GM23338 (cell line): Measurements from ENCODE around the gene PRM3. TPM values are rescaled to one million over a fixed set of nuclear protein-coding genes. Genes with fewer than 3 reads are reported as not detected.

Source experiments
- ATAC-seq: fragments of 200-7000 bp; cut with Tn5 transposase; 3 replicates; pipeline ENCODE4 v1.9.1; 2020
- DNase-seq: peaks from one replicate; pipeline ENCODE4 v3.0.0-alpha.2; 2015; ENCODE audit warnings: low spot score
- H2AFZ ChIP-seq: fragments of 200-600 bp; sonication (generic); 2 replicates; pipeline ENCODE4 v1.8.0; 2016; ENCODE audit warnings: antibody characterized with exemption, mild to moderate bottlenecking, moderate library complexity
- H3F3A ChIP-seq: fragments of 200-600 bp; sonication (generic); replicated peaks from 2 replicates; pipeline ENCODE4 v1.8.0; 2017; ENCODE audit warnings: antibody characterized with exemption, mixed run types, low read depth
- H3K27ac ChIP-seq: fragments of 200-600 bp; sonication (generic); 2 replicates; pipeline ENCODE4 v1.6.1; 2016; ENCODE audit warnings: low read depth
- H3K27me3 ChIP-seq: fragments of 200-600 bp; sonication (generic); 2 replicates; pipeline ENCODE4 v1.8.0; 2016; ENCODE audit warnings: mild to moderate bottlenecking, mixed run types, moderate library complexity; ENCODE audit not compliant: insufficient read depth
- H3K36me3 ChIP-seq: fragments of 200-600 bp; sonication (generic); 2 replicates; pipeline ENCODE4 v1.8.0; 2016; ENCODE audit warnings: mild to moderate bottlenecking; ENCODE audit not compliant: insufficient read depth
- H3K4me1 ChIP-seq: fragments of 200-600 bp; sonication (generic); 2 replicates; pipeline ENCODE4 v1.8.0; 2016; ENCODE audit warnings: mild to moderate bottlenecking, moderate library complexity; ENCODE audit not compliant: insufficient read depth
- H3K4me2 ChIP-seq: fragments of 200-600 bp; sonication (generic); 2 replicates; pipeline ENCODE4 v1.7.1; 2017; ENCODE audit warnings: mixed run types
- H3K4me3 ChIP-seq: fragments of 200-600 bp; sonication (generic); 2 replicates; pipeline ENCODE4 v1.6.1; 2016; ENCODE audit warnings: mixed run types
- H3K79me2 ChIP-seq: fragments of 200-600 bp; sonication (generic); replicated peaks from 2 replicates; pipeline ENCODE4 v1.8.0; 2017; ENCODE audit warnings: mild to moderate bottlenecking; ENCODE audit not compliant: insufficient read depth
- H3K9me2 ChIP-seq: fragments of 200-600 bp; sonication (generic); 2 replicates; pipeline ENCODE4 v1.8.0; 2017; ENCODE audit not compliant: insufficient read depth
- H4K20me1 ChIP-seq: fragments of 200-600 bp; sonication (generic); replicated peaks from 2 replicates; pipeline ENCODE4 v1.8.0; 2017; ENCODE audit warnings: mild to moderate bottlenecking; ENCODE audit not compliant: insufficient read depth
- H3K27ac Mint-ChIP-seq: 2 replicates; pipeline ENCODE4 v1.8.0; 2020; ENCODE audit warnings: inconsistent platforms, mild to moderate bottlenecking, moderate library complexity, mixed read lengths
- H3K27me3 Mint-ChIP-seq: 3 replicates; pipeline ENCODE4 v1.8.0; 2022; ENCODE audit warnings: low read depth, mild to moderate bottlenecking, moderate library complexity, mixed read lengths, inconsistent platforms; ENCODE audit not compliant: insufficient read depth, poor library complexity
- H3K36me3 Mint-ChIP-seq: 3 replicates; pipeline ENCODE4 v1.8.0; 2021; ENCODE audit warnings: low read depth, mild to moderate bottlenecking, inconsistent platforms, moderate library complexity, mixed read lengths
- H3K4me1 Mint-ChIP-seq: 3 replicates; pipeline ENCODE4 v1.8.0; 2020; ENCODE audit warnings: mild to moderate bottlenecking, inconsistent platforms, mixed read lengths
- H3K4me3 Mint-ChIP-seq: 3 replicates; pipeline ENCODE4 v1.8.0; 2021; ENCODE audit warnings: moderate library complexity, mild to moderate bottlenecking, inconsistent platforms, mixed read lengths
- H3K9me3 Mint-ChIP-seq: 3 replicates; pipeline ENCODE4 v1.8.0; 2020; ENCODE audit warnings: moderate library complexity, mild to moderate bottlenecking, inconsistent platforms, mixed read lengths
- CREB1 ChIP-seq: fragments of 250-450 bp; sonication (Bioruptor Pico); IDR thresholded peaks from 2 replicates; pipeline ENCODE4 v1.5.0; 2020; ENCODE audit warnings: low read depth, mild to moderate bottlenecking, moderate library complexity
- CTCF ChIP-seq, 2 experiments: fragments of 200-600 bp in 1 of 2; sonication (generic) in 1 of 2; conservative IDR thresholded peaks; 2 replicates each; pipeline versions ENCODE4 v1.5.1 to v1.6.1; 2016 to 2017; ENCODE audit warnings: antibody characterized with exemption in 2 of 2, low read depth in 2 of 2, mild to moderate bottlenecking in 2 of 2, moderate library complexity in 1 of 2
- EZH2 ChIP-seq: fragments of 200-600 bp; sonication (generic); IDR thresholded peaks from one replicate; pipeline ENCODE4 v1.8.0; 2017; ENCODE audit warnings: antibody characterized with exemption, mild to moderate bottlenecking, low read depth; ENCODE audit not compliant: unreplicated experiment
- EZH2phosphoT487 ChIP-seq: fragments of 200-600 bp; sonication (generic); IDR thresholded peaks from one replicate; pipeline ENCODE4 v1.8.1; 2018; ENCODE audit warnings: antibody characterized with exemption; ENCODE audit not compliant: unreplicated experiment
- JUNB ChIP-seq: IDR thresholded peaks from one replicate; pipeline ENCODE4 v1.6.1; 2016; ENCODE audit warnings: antibody characterized with exemption; ENCODE audit not compliant: unreplicated experiment
- NANOG ChIP-seq: IDR thresholded peaks from 2 replicates; pipeline ENCODE4 v1.6.1; 2016; ENCODE audit warnings: antibody characterized with exemption, borderline replicate concordance
- POLR2AphosphoS5 ChIP-seq: IDR thresholded peaks from 2 replicates; pipeline ENCODE4 v1.6.1; 2016; ENCODE audit warnings: antibody characterized with exemption, low read depth
- REST ChIP-seq: IDR thresholded peaks from one replicate; pipeline ENCODE4 v1.6.1; 2018; ENCODE audit warnings: antibody characterized with exemption; ENCODE audit not compliant: unreplicated experiment
- STAT1 ChIP-seq: IDR thresholded peaks from one replicate; pipeline ENCODE4 v1.6.1; 2016; ENCODE audit warnings: antibody characterized with exemption; ENCODE audit not compliant: unreplicated experiment
- ZNF114 ChIP-seq: fragments of 250-450 bp; sonication (Bioruptor Pico); IDR thresholded peaks from 2 replicates; pipeline ENCODE4 v1.5.0; 2020; ENCODE audit warnings: mild to moderate bottlenecking, moderate library complexity
- ZNF331 ChIP-seq: fragments of 250-450 bp; sonication (Bioruptor Pico); IDR thresholded peaks from 2 replicates; pipeline ENCODE4 v1.5.0; 2020; ENCODE audit warnings: low read depth, mild to moderate bottlenecking, moderate library complexity
- ZNF462 ChIP-seq: fragments of 250-450 bp; sonication (Bioruptor Pico); IDR thresholded peaks from 2 replicates; pipeline ENCODE4 v1.5.0; 2020; ENCODE audit warnings: mild to moderate bottlenecking, moderate library complexity
- polyA plus RNA-seq: library from polyadenylated mRNA; unstranded; fragments of >200 nt; fragmentation: Nextera tagmentation; extraction: Ambion mirVana; gene quantifications from 2 replicates; pipeline ENCODE4 v1.2.1, GENCODE V29; 2016
- total RNA-seq: library from RNA; depleted of rRNA; stranded (reverse); fragments of >200 nt; shearing (Covaris generic); gene quantifications from 2 replicates; pipeline ENCODE4 v1.2.3, GENCODE V29; 2014
- TF ChIP-seq, protein P1 (sequence below): IDR thresholded peaks from 2 replicates; pipeline ENCODE4 v1.6.1; 2016; ENCODE audit warnings: antibody characterized with exemption

Gene PRM3
- total and polyA plus RNA-seq, 2 experiments from 2014 or later: not detected

DNA sequence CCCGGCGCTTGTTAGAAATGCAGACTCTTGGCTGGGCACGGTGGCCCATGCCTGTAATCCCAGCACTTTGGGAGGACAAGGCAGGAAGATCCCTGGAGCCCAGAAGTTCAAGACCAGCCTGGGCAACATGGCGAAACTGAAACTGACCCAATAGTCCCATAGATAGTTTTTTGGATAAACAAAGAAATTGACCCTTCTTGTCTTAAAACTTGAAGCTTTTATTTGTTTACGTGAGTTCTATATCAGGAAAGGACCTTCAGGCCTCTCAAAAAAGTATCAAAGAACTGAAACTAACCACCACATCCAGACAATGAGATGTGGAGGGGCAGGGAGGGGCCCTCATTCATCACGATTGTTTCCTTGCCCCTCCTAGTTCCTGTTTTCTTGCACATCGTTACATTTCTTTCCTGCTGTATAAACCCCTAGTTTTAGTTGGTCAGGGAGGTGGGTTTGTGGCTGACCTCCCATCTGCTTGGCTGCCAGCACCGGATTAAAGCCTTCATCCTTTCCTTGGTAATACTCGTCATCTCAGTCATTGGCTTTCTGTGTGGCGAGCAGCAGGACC, 37.6 kb upstream of the PRM3 start:
- ATAC-seq (no peak), DNase-seq (no peak)
- peaks cover 42% of the 10 kb centered on the region for H3K4me1 Mint-ChIP-seq

More for the DNA sequence above, 37.6 kb upstream of the PRM3 start:
- no peaks in the 10 kb centered on the region for H4K20me1 ChIP-seq
- Mint-ChIP-seq H3K9me3 (no peaks in the 10 kb centered on the region), H3K27me3 (peaks cover 12% of the 10 kb centered on the region), H3K4me3 (no peak overlapping the region), H3K27ac (no peak overlapping the region), H3K36me3 (no peaks in the 10 kb centered on the region)
- H3K27ac ChIP-seq: no peak overlapping the region
- H3K79me2 ChIP-seq: no peaks in the 10 kb centered on the region
- H3K36me3 ChIP-seq: no peaks in the 10 kb centered on the region; the same call in 1 of the 2 replicates
- H2AFZ ChIP-seq: no peak overlapping the region
- TF ChIP-seq ZNF331: no peak
- TF ChIP-seq NANOG: no peak
- no peak for TF ChIP-seq REST
- TF ChIP-seq STAT1: no peak
- TF ChIP-seq ZNF462: no peak
- TF ChIP-seq CTCF (conservative IDR thresholded peaks at IDR 0.05; ENCODE audit: low read depth in 2 of 2): no peak
- no peak for TF ChIP-seq JUNB
- TF ChIP-seq ZNF114 (CRISPR knock-in tag): no peak
- no peak for TF ChIP-seq CREB1 (CRISPR knock-in tag)
- no peak for TF ChIP-seq EZH2
- TF ChIP-seq EZH2phosphoT487: no peak
- no peak for TF ChIP-seq POLR2AphosphoS5
- TF ChIP-seq, protein P1, sequence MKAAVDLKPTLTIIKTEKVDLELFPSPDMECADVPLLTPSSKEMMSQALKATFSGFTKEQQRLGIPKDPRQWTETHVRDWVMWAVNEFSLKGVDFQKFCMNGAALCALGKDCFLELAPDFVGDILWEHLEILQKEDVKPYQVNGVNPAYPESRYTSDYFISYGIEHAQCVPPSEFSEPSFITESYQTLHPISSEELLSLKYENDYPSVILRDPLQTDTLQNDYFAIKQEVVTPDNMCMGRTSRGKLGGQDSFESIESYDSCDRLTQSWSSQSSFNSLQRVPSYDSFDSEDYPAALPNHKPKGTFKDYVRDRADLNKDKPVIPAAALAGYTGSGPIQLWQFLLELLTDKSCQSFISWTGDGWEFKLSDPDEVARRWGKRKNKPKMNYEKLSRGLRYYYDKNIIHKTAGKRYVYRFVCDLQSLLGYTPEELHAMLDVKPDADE: no peak
- H3K9me2 ChIP-seq: no peaks in the 10 kb centered on the region; the same call in 1 of the 2 replicates
- no peaks in the 10 kb centered on the region for H3K27me3 ChIP-seq
- H3K4me2 ChIP-seq: no peak overlapping the region
- no peak overlapping the region for H3K4me3 ChIP-seq
- peaks cover 38% of the 10 kb centered on the region for H3K4me1 ChIP-seq
- peaks cover 32% of the 10 kb centered on the region for H3F3A ChIP-seq
